GM12878 (cell line): ENCODE results near the gene BAIAP2L1.

ENCODE experiments used
- ATF3 ChIP-seq: IDR thresholded peaks from 2 replicates; pipeline ENCODE4 v1.6.1; 2011; ENCODE audit warnings: low read depth, mild to moderate bottlenecking, low read length, moderate library complexity, borderline replicate concordance; ENCODE audit errors: extremely low read depth
- CTCF ChIP-seq, 3 experiments: IDR thresholded peaks in 2 of 3; conservative IDR thresholded peaks in 1 of 3; 2 replicates each; pipeline ENCODE4 v1.5.1; 2011; ENCODE audit warnings: low read depth in 3 of 3, low read length in 3 of 3, mild to moderate bottlenecking in 3 of 3, control low read depth in 2 of 3, moderate library complexity in 2 of 3, inconsistent platforms in 1 of 3, mixed read lengths in 1 of 3; ENCODE audit not compliant: control insufficient read depth in 2 of 3, insufficient read depth in 1 of 3; ENCODE audit errors: extremely low read depth in 1 of 3
- EZH2 ChIP-seq: IDR thresholded peaks from 2 replicates; pipeline ENCODE4 v1.6.1; 2012; ENCODE audit warnings: low read depth, mild to moderate bottlenecking, control low read depth, inconsistent platforms, low read length, borderline replicate concordance; ENCODE audit not compliant: control insufficient read depth
- JUND ChIP-seq: IDR thresholded peaks from 2 replicates; pipeline ENCODE4 v1.6.1; 2012; ENCODE audit warnings: low read depth, mild to moderate bottlenecking, low read length, improper control_type of control experiment, moderate library complexity
- POLR2AphosphoS5 ChIP-seq: IDR thresholded peaks from 2 replicates; pipeline ENCODE4 v1.6.1; 2011; ENCODE audit warnings: mild to moderate bottlenecking, low read length, inconsistent platforms

- TF ChIP-seq POLR2AphosphoS5, result no peak
- no peak for TF ChIP-seq JUND
- no peak for TF ChIP-seq CTCF (IDR thresholded peaks at IDR 0.05 in 2 of 3, conservative IDR thresholded peaks at IDR 0.05 in 1 of 3; ENCODE audit: control insufficient read depth in 2 of 3, extremely low read depth in 1 of 3, insufficient read depth in 1 of 3, low read depth in 3 of 3, low read length in 3 of 3)
- TF ChIP-seq ATF3, result no peak
- TF ChIP-seq EZH2, result no peak
Observed at GRCh38 chr7:98284335-98285036, 116.4 kb downstream of the BAIAP2L1 start.
